K562 (cell line): ENCODE measurements around the gene SMAD7. TPM values are rescaled to one million over a fixed set of nuclear protein-coding genes. Genes with fewer than 3 reads are reported as not detected.

Experiments
- ATAC-seq: fragments of 200-7000 bp; cut with Tn5 transposase; 3 replicates; pipeline ENCODE4 v1.9.1; 2020; ENCODE audit warnings: moderate library complexity
- BruUV-seq: library from RNA; stranded (reverse); fragments of 400-500 nt; replicated peaks from 2 replicates; lab custom pipeline; 2021; lab: Mats Ljungman, UMichigan
- CTCF ChIA-PET: fragments of 300-600 bp; formaldehyde crosslinking; extraction: SDS; loops from one replicate; lab custom pipeline; 2021; ENCODE audit warnings: low intra/inter-chr PET ratio; lab: Yijun Ruan, JAX
- POLR2A ChIA-PET: fragments of 300-600, 350-650 bp; sonication (Branson Sonifier 250); formaldehyde crosslinking; extraction: SDS; loops from one replicate; lab custom pipeline; 2021; ENCODE audit warnings: antibody characterized with exemption, inconsistent platforms; lab: Yijun Ruan, JAX
- DNase-seq, 4 experiments: peaks; one replicate each; pipeline versions ENCODE4 v3.0.0 to v3.0.0-alpha.2; 2011 to 2018; ENCODE audit warnings: low spot score in 3 of 4, mixed read lengths in 3 of 4; ENCODE audit errors: extremely low read depth in 1 of 4
- FAIRE-seq: peaks from 2 replicates; lab custom pipeline; 2011; peaks lifted over from hg19 to GRCh38; lab: Jason Lieb, UNC
- H2AFZ ChIP-seq: 2 replicates; pipeline ENCODE4 v1.6.0; 2011; ENCODE audit warnings: low read depth, low read length, control low read depth, inconsistent platforms
- H3K27ac ChIP-seq: fragments of 200-600 bp; 3 replicates; pipeline ENCODE4 v1.8.0; 2011; ENCODE audit warnings: low read depth, mild to moderate bottlenecking, control low read depth, inconsistent platforms, low read length, moderate library complexity, mixed read lengths; ENCODE audit errors: extremely low read depth
- H3K27me3 ChIP-seq, 2 experiments: fragments of 300-600 bp in 1 of 2; 2 replicates in 1 of 2; 3 replicates in 1 of 2; pipeline versions ENCODE4 v1.6.0 to v1.8.0; 2011; ENCODE audit warnings: inconsistent platforms in 2 of 2, low read length in 2 of 2, mild to moderate bottlenecking in 1 of 2, mixed read lengths in 1 of 2, moderate library complexity in 1 of 2; ENCODE audit not compliant: control insufficient read depth in 2 of 2, insufficient read depth in 2 of 2
- H3K36me3 ChIP-seq: fragments of 300-600 bp; 3 replicates; pipeline ENCODE4 v1.8.0; 2011; ENCODE audit warnings: mild to moderate bottlenecking, low read length, inconsistent platforms; ENCODE audit not compliant: control insufficient read depth, insufficient read depth
- H3K4me1 ChIP-seq, 2 experiments: fragments of 200-600 bp in 1 of 2; replicated peaks in 1 of 2; 2 replicates in 1 of 2; 3 replicates in 1 of 2; pipeline versions ENCODE4 v1.5.1 to v1.8.0; 2011; ENCODE audit warnings: inconsistent platforms in 2 of 2, low read length in 2 of 2, mild to moderate bottlenecking in 1 of 2, mixed read lengths in 1 of 2, moderate library complexity in 1 of 2; ENCODE audit not compliant: control insufficient read depth in 2 of 2, insufficient read depth in 2 of 2
- H3K4me2 ChIP-seq: 2 replicates; pipeline ENCODE4 v1.6.1; 2011; ENCODE audit warnings: low read length, control low read depth, inconsistent platforms, mixed read lengths; ENCODE audit not compliant: insufficient read depth
- H3K4me3 ChIP-seq: fragments of 200-600 bp; sonication (generic), shearing (Covaris generic); 2 replicates; pipeline ENCODE4 v1.5.1; 2016; ENCODE audit warnings: control low read depth, inconsistent platforms
- H3K79me2 ChIP-seq: fragments of 200-600 bp; 3 replicates; pipeline ENCODE4 v1.8.0; 2011; ENCODE audit warnings: low read length, inconsistent platforms; ENCODE audit not compliant: control insufficient read depth, insufficient read depth
- H3K9ac ChIP-seq, 2 experiments: 2 replicates each; pipeline versions ENCODE4 v1.6.0 to v1.6.1; 2011; ENCODE audit warnings: low read depth in 2 of 2, low read length in 2 of 2, control low read depth in 1 of 2, inconsistent platforms in 1 of 2, mild to moderate bottlenecking in 1 of 2, mixed read lengths in 1 of 2; ENCODE audit not compliant: insufficient read depth in 1 of 2
- H3K9me1 ChIP-seq: one replicate; pipeline ENCODE4 v1.6.0; 2011; ENCODE audit warnings: inconsistent platforms, mild to moderate bottlenecking, low read length, moderate library complexity; ENCODE audit not compliant: control insufficient read depth, insufficient read depth
- H3K9me3 ChIP-seq: replicated peaks from 2 replicates; pipeline ENCODE4 v1.5.1; 2011; ENCODE audit warnings: low read depth, low read length, inconsistent platforms; ENCODE audit not compliant: control insufficient read depth, insufficient read depth
- H4K20me1 ChIP-seq: replicated peaks from 2 replicates; pipeline ENCODE4 v1.6.1; 2011; ENCODE audit warnings: low read length, inconsistent platforms, mixed read lengths; ENCODE audit not compliant: control insufficient read depth, insufficient read depth
- GABPB1 ChIP-seq: sonication (generic); formaldehyde crosslinking; IDR thresholded peaks from 2 replicates; pipeline ENCODE4 v1.8.0; 2022; ENCODE audit warnings: mild to moderate bottlenecking, missing genetic modification reagents
- MLLT1 ChIP-seq, 2 experiments: fragments of 450-650 bp; IDR thresholded peaks; 2 replicates each; pipeline ENCODE4 v1.6.1; 2016
- MTA3 ChIP-seq: fragments of 450-650 bp; formaldehyde crosslinking; IDR thresholded peaks from 2 replicates; pipeline ENCODE4 v1.6.1; 2017; ENCODE audit warnings: mild to moderate bottlenecking, borderline replicate concordance
- PRMT5 ChIP-seq: sonication (generic); formaldehyde crosslinking; IDR thresholded peaks from 2 replicates; pipeline ENCODE4 v1.5.0; 2020; ENCODE audit warnings: missing genetic modification reagents
- PTBP1 ChIP-seq: fragments of 200-400 bp; formaldehyde crosslinking; IDR thresholded peaks from 2 replicates; pipeline ENCODE4 v1.6.1; 2017; ENCODE audit warnings: low read depth, low read length
- TBL1XR1 ChIP-seq, 2 experiments: IDR thresholded peaks; 2 replicates each; pipeline ENCODE4 v1.6.1; 2012; ENCODE audit warnings: improper control_type of control experiment in 2 of 2, low read length in 2 of 2, mild to moderate bottlenecking in 1 of 2
- TEAD4 ChIP-seq, 2 experiments: sonication (generic) in 1 of 2; formaldehyde crosslinking in 1 of 2; IDR thresholded peaks; 2 replicates each; pipeline versions ENCODE4 v1.6.1 to v1.8.0; 2012 to 2022; ENCODE audit warnings: borderline replicate concordance in 1 of 2, inconsistent platforms in 1 of 2, low read length in 1 of 2, mild to moderate bottlenecking in 1 of 2, missing genetic modification reagents in 1 of 2
- USF2 ChIP-seq: sonication (generic); formaldehyde crosslinking; IDR thresholded peaks from 2 replicates; pipeline ENCODE4 v1.5.0; 2020; ENCODE audit warnings: missing genetic modification reagents
- VEZF1 ChIP-seq: fragments of 200-800 bp; sonication (Bioruptor generic); IDR thresholded peaks from 2 replicates; pipeline ENCODE4 v1.6.1; 2017; ENCODE audit warnings: missing genetic modification characterization, missing compliant biosample characterization
- ZBTB17 ChIP-seq: fragments of 450-650 bp; formaldehyde crosslinking; IDR thresholded peaks from 2 replicates; pipeline ENCODE4 v1.4.0; 2020; ENCODE audit warnings: mild to moderate bottlenecking
- ZNF133 ChIP-seq: fragments of 250-450 bp; sonication (Bioruptor Pico); IDR thresholded peaks from 2 replicates; pipeline ENCODE4 v1.4.0; 2020; ENCODE audit warnings: mild to moderate bottlenecking
- ZNF395 ChIP-seq: fragments of 200-800 bp; sonication (Bioruptor generic); IDR thresholded peaks from 2 replicates; pipeline ENCODE4 v1.6.1; 2017; ENCODE audit warnings: missing genetic modification characterization, missing compliant biosample characterization
- ZNF644 ChIP-seq: fragments of 200-800 bp; sonication (Bioruptor generic); IDR thresholded peaks from 2 replicates; pipeline ENCODE4 v1.6.1; 2016; ENCODE audit warnings: low read depth, missing genetic modification characterization, missing compliant biosample characterization
- WGBS: fragments of 100-300 bp; shearing (Covaris generic); methylation state at CpG from one replicate; pipeline ENCODE4 v1.1.6; 2016; ENCODE audit warnings: low coverage, mixed read lengths; ENCODE audit not compliant: insufficient coverage; ENCODE audit errors: missing lambda C conversion rate; 5-methylcytosine and 5-hydroxymethylcytosine counted together
- in situ Hi-C: fragments of 300-500 bp; cut with MboI; formaldehyde crosslinking; loops from 4 replicates; pipeline ENCODE4 v1.15.0; 2018; ENCODE audit warnings: inconsistent platforms, mixed read lengths
- intact Hi-C: fragments of 100-400 bp; cut with micrococcal nuclease; formaldehyde crosslinking; loops from 2 replicates; pipeline ENCODE4 v1.14.2; 2022
- polyA plus RNA-seq, 8 experiments: library from polyadenylated mRNA; depleted of rRNA in 4 of 8; stranded (reverse) in 5 of 8; unstranded in 3 of 8; fragments of >200 nt; fragmentation: Nextera tagmentation in 2 of 8; fragmentation: Illumina TruSeq in 1 of 8; extraction: Ambion mirVana in 2 of 8; extraction: Trizol in 1 of 8; gene quantifications; 2 replicates each; pipeline versions ENCODE4 v1.2.1 to v1.2.3, GENCODE V29; 2011 to 2014; ENCODE audit warnings: inconsistent platforms in 1 of 8, missing spikeins in 1 of 8
- total RNA-seq, 7 experiments: library from RNA; depleted of rRNA in 6 of 7; stranded (reverse); fragments of >200 nt in 6 of 7; fragmentation: Illumina TruSeq in 2 of 7; extraction: Trizol in 2 of 7; gene quantifications; 2 replicates each; pipeline versions ENCODE4 v1.2.1 to v1.2.3, GENCODE V29; 2011 to 2021; ENCODE audit warnings: low replicate concordance in 1 of 7

SMAD7 gene
- total and polyA plus RNA-seq, 9 of the 15 experiments (the other 6 are each of a cell fraction or from before 2014, with no cell fraction given), result 0.13 to 3.0 (median 1.6) TPM

- Histone ChIP-seq H3K36me3 (no peaks in the 10 kb centered on the region), H3K9me1 (no peaks in the 10 kb centered on the region), H4K20me1 (no peaks in the 10 kb centered on the region), H3K4me2 (no peak overlapping the region), H3K79me2 (no peaks in the 10 kb centered on the region), H3K4me3 (no peak overlapping the region), H3K9me3 (no peaks in the 10 kb centered on the region), H3K27ac (no peak overlapping the region), H3K27me3 (no peaks in the 10 kb centered on the region; a peak in 1 of 5 replicates), H3K4me1 (peaks cover 20 to 22% of the 10 kb centered on the region in 2 experiments; a peak in 4 of 5 replicates), H3K9ac (no peak overlapping the region), H2AFZ (peak overlapping the region; percentile 51; the same call in 1 of the 2 replicates)
- POLR2A ChIA-PET, result no interaction called here
- no peak for FAIRE-seq
- DNase-seq, result peak in 1 of 4 experiments; percentile 32
- no TSS peak for BruUV-seq
- CTCF ChIA-PET, result no interaction called here
- ATAC-seq, result peak; percentile 11; the same call in 2 of the 3 replicates
- WGBS, result 2% methylated on average over 6 of the region's 7 CpGs
- intact Hi-C loops (no loop called here), in situ Hi-C loops (no loop called here)
- TF ChIP-seq VEZF1 (CRISPR knock-in tag) (peak; percentile 8; the same call in 1 of the 2 replicates), ZBTB17 (CRISPR knock-in tag) (peak; percentile 91), GABPB1 (CRISPR knock-in tag) (peak; percentile 77; the same call in 1 of the 2 replicates), TEAD4 (IDR thresholded peaks at IDR 0.05; ENCODE audit: low read length) (0 out of 2 replicates have a peak, but pooled peaks have one; percentile 8), TEAD4 (CRISPR knock-in tag; IDR thresholded peaks at IDR 0.05; ENCODE audit: borderline replicate concordance) (no peak), ZNF133 (CRISPR knock-in tag) (no peak), MTA3 (no peak), MLLT1 (IDR thresholded peaks at IDR 0.05) (0 out of 4 replicates have a peak, but pooled peaks of 1 of the 2 experiments have one; percentile 18), ZNF395 (CRISPR knock-in tag) (0 out of 2 replicates have a peak, but pooled peaks have one; percentile 27), PRMT5 (CRISPR knock-in tag) (no peak), USF2 (no peak), ZNF644 (0 out of 2 replicates have a peak, but pooled peaks have one; percentile 38), PTBP1 (no peak), TBL1XR1 (IDR thresholded peaks at IDR 0.05; ENCODE audit: low read length in 2 of 2) (0 out of 4 replicates have a peak, but pooled peaks of 1 of the 2 experiments have one; percentile 18)
Observed at GRCh38 chr18:48955830-48956261, 5.1 kb upstream of the SMAD7 start.
